WI38 (cell line): ENCODE data around the gene SLC10A7.

Experiments
- H3K4me3 ChIP-seq: 2 replicates; pipeline ENCODE4 v1.5.1; 2011; ENCODE audit warnings: low read depth, mild to moderate bottlenecking, control low read depth, low read length
- CTCF ChIP-seq: IDR thresholded peaks from 2 replicates; pipeline ENCODE4 v1.5.1; 2012; ENCODE audit warnings: low read depth, mild to moderate bottlenecking, control low read depth, low read length

SLC10A7 gene

GRCh38 chr4:146327859-146328650 is 193.7 kb downstream of the SLC10A7 start:
- H3K4me3 ChIP-seq = no peak overlapping the region
- no peak for TF ChIP-seq CTCF

GRCh38 chr4:146318894-146319293 is 202.8 kb downstream of the SLC10A7 start:
- no peak overlapping the region for H3K4me3 ChIP-seq
- TF ChIP-seq CTCF = no peak

- no peak for TF ChIP-seq CTCF
- H3K4me3 ChIP-seq = no peak overlapping the region
Measured at GRCh38 chr4:146317783-146318182, 204.0 kb downstream of the SLC10A7 start.

- H3K4me3 ChIP-seq = no peak overlapping the region
- TF ChIP-seq CTCF = no peak
Measured at GRCh38 chr4:146315184-146315583, 206.6 kb downstream of the SLC10A7 start.

GRCh38 chr4:146311238-146311970 is 210.3 kb downstream of the SLC10A7 start:
- no peak for TF ChIP-seq CTCF

GRCh38 chr4:146310319-146311021 is 211.3 kb downstream of the SLC10A7 start:
- H3K4me3 ChIP-seq = no peak overlapping the region
- no peak for TF ChIP-seq CTCF

More at GRCh38 chr4:146311238-146311970, 210.3 kb downstream of the SLC10A7 start:
- H3K4me3 ChIP-seq = no peak overlapping the region

- no peak for TF ChIP-seq CTCF
Measured at GRCh38 chr4:146308951-146309350, 212.8 kb downstream of the SLC10A7 start.

More at GRCh38 chr4:146308951-146309350, 212.8 kb downstream of the SLC10A7 start:
- no peak overlapping the region for H3K4me3 ChIP-seq
